ENCODE measurements around the gene SCAF11.

- TF ChIP-seq POLR2A (IDR thresholded peaks at IDR 0.05; ENCODE audit: low read length) (no peak), GATA1 (IDR thresholded peaks at IDR 0.05; ENCODE audit: low read depth, low read length) (no peak)
Observed at GRCh38 chr12:45928309-45928708, 62.1 kb downstream of the SCAF11 start.
